Measurements from ENCODE around the gene LRFN3.
"Not testable (repeated sequence)": the region's sequence is repeated elsewhere in the genome, so short reads cannot be mapped to it uniquely, and the experiment has no call there.

LRFN3 gene

GRCh38 chr19:35940078-35940775, 4.1 kb downstream of the LRFN3 start:
- no peak for DNase-seq

- DNase-seq = no peak
Observed at GRCh38 chr19:35940839-35941238, 4.7 kb downstream of the LRFN3 start.

- DNase-seq = no peak
Observed at GRCh38 chr19:35942235-35942634, 6.1 kb downstream of the LRFN3 start.

GRCh38 chr19:35943321-35944301, 7.4 kb downstream of the LRFN3 start:
- no peak for DNase-seq

GRCh38 chr19:35944556-35944955, 8.4 kb downstream of the LRFN3 start:
- no peak for DNase-seq

- no peak for DNase-seq
Observed at GRCh38 chr19:35945121-35945790, 9.1 kb downstream of the LRFN3 start.

- DNase-seq = no peak
Observed at GRCh38 chr19:35946203-35946602, 10.0 kb downstream of the LRFN3 start.

GRCh38 chr19:35949131-35949530, 13.0 kb downstream of the LRFN3 start:
- DNase-seq = no peak

GRCh38 chr19:35955881-35956634, 19.9 kb downstream of the LRFN3 start:
- no peak for DNase-seq

- not testable (repeated sequence) for DNase-seq
Observed at GRCh38 chr19:35957411-35957810, 21.2 kb downstream of the LRFN3 start.

- DNase-seq = no peak
Observed at GRCh38 chr19:35958660-35959039, 22.5 kb downstream of the LRFN3 start.

- DNase-seq = no peak
Observed at GRCh38 chr19:35959040-35959967, 23.1 kb downstream of the LRFN3 start.

GRCh38 chr19:35959968-35960320, 23.8 kb downstream of the LRFN3 start:
- DNase-seq = no peak

GRCh38 chr19:35960432-35960972, 24.3 kb downstream of the LRFN3 start:
- no peak for DNase-seq

GRCh38 chr19:35963514-35963913, 27.3 kb downstream of the LRFN3 start:
- DNase-seq = no peak

- no peak for DNase-seq
Observed at GRCh38 chr19:35966771-35967170, 30.6 kb downstream of the LRFN3 start.

- DNase-seq = no peak
Observed at GRCh38 chr19:35973487-35973886, 37.3 kb downstream of the LRFN3 start.

GRCh38 chr19:35975608-35976214, 39.5 kb downstream of the LRFN3 start:
- DNase-seq = no peak

- peak; percentile 84 for DNase-seq
Observed at GRCh38 chr19:35977446-35978222, 41.5 kb downstream of the LRFN3 start.

- DNase-seq = no peak
Observed at GRCh38 chr19:35978271-35978670, 42.1 kb downstream of the LRFN3 start.

Data from 8988T (cell line).